ENCODE data around the gene SEMA4G.

The SEMA4G gene

GRCh38 chr10:100976906-100977305 is 7.6 kb downstream of the SEMA4G start:
- TF ChIP-seq, protein P1, sequence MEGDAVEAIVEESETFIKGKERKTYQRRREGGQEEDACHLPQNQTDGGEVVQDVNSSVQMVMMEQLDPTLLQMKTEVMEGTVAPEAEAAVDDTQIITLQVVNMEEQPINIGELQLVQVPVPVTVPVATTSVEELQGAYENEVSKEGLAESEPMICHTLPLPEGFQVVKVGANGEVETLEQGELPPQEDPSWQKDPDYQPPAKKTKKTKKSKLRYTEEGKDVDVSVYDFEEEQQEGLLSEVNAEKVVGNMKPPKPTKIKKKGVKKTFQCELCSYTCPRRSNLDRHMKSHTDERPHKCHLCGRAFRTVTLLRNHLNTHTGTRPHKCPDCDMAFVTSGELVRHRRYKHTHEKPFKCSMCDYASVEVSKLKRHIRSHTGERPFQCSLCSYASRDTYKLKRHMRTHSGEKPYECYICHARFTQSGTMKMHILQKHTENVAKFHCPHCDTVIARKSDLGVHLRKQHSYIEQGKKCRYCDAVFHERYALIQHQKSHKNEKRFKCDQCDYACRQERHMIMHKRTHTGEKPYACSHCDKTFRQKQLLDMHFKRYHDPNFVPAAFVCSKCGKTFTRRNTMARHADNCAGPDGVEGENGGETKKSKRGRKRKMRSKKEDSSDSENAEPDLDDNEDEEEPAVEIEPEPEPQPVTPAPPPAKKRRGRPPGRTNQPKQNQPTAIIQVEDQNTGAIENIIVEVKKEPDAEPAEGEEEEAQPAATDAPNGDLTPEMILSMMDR (IDR thresholded peaks at IDR 0.05; ENCODE audit: low read depth, low read length, missing control alignments), result no peak
- H3K4me3 ChIP-seq (replicated peaks; ENCODE audit: low read depth, low read length), result no peak overlapping the region
- DNase-seq (ENCODE audit: extremely low read depth, low read depth), result no peak

- no peak overlapping the region for H3K4me3 ChIP-seq (replicated peaks; ENCODE audit: low read depth, low read length)
- no peak for DNase-seq (ENCODE audit: extremely low read depth, low read depth)
- TF ChIP-seq, protein P1 (IDR thresholded peaks at IDR 0.05; ENCODE audit: low read depth, low read length, missing control alignments), result no peak
Measured at GRCh38 chr10:100977436-100977835, 8.1 kb downstream of the SEMA4G start.

DNA sequence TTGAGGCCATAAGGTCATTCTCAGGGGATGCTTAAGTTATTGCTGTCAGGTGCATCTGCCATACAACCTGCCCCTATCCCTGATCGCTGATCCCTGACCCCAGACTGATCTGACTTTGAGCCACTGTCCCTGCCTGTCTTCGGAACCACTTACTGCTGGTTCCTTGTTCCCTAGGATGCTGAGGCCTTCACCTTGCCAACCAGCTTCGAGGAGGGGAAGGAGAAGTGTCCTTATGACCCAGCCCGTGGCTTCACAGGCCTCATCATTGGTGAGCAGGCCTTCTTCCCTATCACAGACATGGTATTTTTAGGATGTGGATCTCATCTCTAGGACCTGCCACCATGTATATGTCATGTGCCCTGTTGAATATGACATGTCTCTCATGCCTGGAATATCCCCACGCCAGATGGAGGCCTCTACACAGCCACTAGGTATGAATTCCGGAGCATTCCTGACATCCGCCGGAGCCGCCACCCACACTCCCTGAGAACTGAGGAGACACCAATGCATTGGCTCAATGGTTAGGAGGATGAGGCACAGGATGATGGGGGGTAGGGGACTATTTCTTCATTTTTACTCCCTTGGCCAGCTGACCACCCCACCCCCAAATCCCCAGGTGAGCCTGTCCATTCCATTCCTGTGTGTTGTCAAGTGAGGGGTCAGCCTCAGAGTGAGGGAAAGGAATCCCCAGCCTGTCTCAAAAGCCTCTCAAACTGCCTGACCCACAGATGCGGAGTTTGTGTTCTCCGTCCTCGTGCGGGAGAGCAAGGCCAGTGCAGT is 9.0 kb downstream of the SEMA4G start:
- DNase-seq (ENCODE audit: extremely low read depth, low read depth), result no peak
- no peak overlapping the region for H3K4me3 ChIP-seq (replicated peaks; ENCODE audit: low read depth, low read length)
- TF ChIP-seq, protein P1 (IDR thresholded peaks at IDR 0.05; ENCODE audit: low read depth, low read length, missing control alignments), result no peak

DNA sequence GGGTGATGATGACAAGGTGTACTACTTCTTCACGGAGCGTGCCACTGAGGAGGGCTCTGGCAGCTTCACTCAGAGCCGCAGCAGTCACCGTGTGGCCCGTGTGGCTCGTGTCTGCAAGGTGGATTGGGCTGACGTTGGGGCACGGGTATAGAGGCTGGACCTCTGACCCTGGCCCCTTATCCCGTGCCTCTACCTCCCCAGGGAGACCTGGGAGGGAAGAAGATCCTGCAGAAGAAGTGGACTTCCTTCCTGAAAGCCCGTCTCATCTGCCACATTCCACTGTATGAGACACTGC is 9.5 kb downstream of the SEMA4G start:
- no peak for DNase-seq (ENCODE audit: extremely low read depth, low read depth)
- TF ChIP-seq, protein P1 (IDR thresholded peaks at IDR 0.05; ENCODE audit: low read depth, low read length, missing control alignments), result no peak
- no peak overlapping the region for H3K4me3 ChIP-seq (replicated peaks; ENCODE audit: low read depth, low read length)

GRCh38 chr10:100979791-100980272 is 10.5 kb downstream of the SEMA4G start:
- DNase-seq (ENCODE audit: extremely low read depth, low read depth), result no peak
- TF ChIP-seq, protein P1 (IDR thresholded peaks at IDR 0.05; ENCODE audit: low read depth, low read length, missing control alignments), result no peak
- no peak overlapping the region for H3K4me3 ChIP-seq (replicated peaks; ENCODE audit: low read depth, low read length)

- H3K4me3 ChIP-seq (replicated peaks; ENCODE audit: low read depth, low read length), result no peak overlapping the region
- DNase-seq (ENCODE audit: extremely low read depth, low read depth), result no peak
- TF ChIP-seq, protein P1 (IDR thresholded peaks at IDR 0.05; ENCODE audit: low read depth, low read length, missing control alignments), result no peak
Measured at GRCh38 chr10:100980311-100980710, 11.0 kb downstream of the SEMA4G start.

- TF ChIP-seq, protein P1 (IDR thresholded peaks at IDR 0.05; ENCODE audit: low read depth, low read length, missing control alignments), result no peak
- DNase-seq (ENCODE audit: extremely low read depth, low read depth), result no peak
Measured at GRCh38 chr10:100980711-100981110, 11.4 kb downstream of the SEMA4G start.

More at GRCh38 chr10:100980711-100981110, 11.4 kb downstream of the SEMA4G start:
- H3K4me3 ChIP-seq (replicated peaks; ENCODE audit: low read depth, low read length), result no peak overlapping the region
